Pulmonary artery endothelial cell (primary cell): ENCODE results near the gene GLIPR1. TPM values are rescaled to one million over a fixed set of nuclear protein-coding genes. Genes with fewer than 3 reads are reported as not detected.

Experiments used
- total RNA-seq: library from RNA; depleted of rRNA; stranded (reverse); fragments of >200 nt; gene quantifications from 2 replicates; pipeline ENCODE4 v1.2.3, GENCODE V29; 2014

Gene GLIPR1
- total RNA-seq, 1 donor from 2014 or later: 79.3 TPM

Other genes with a start within 250 kb of the GLIPR1 start
- 1.7 and 2.0 TPM in 2 replicates for gene CAPS2, start 150.4 kb upstream of the GLIPR1 start, total RNA-seq
- not detected in 2 replicates for gene GLIPR1L1, start 146.1 kb upstream of the GLIPR1 start, total RNA-seq
- gene GLIPR1L2, start 89.7 kb upstream of the GLIPR1 start, total RNA-seq: 0.13 and 0.14 TPM in 2 replicates
- gene KRR1, start 30.9 kb downstream of the GLIPR1 start, total RNA-seq: 39.4 and 61.2 TPM in 2 replicates